BLaER1 (cell line): Measurements from ENCODE around the gene PROM1.

Source experiments
- H3K27ac ChIP-seq: shearing (Covaris generic); formaldehyde crosslinking; 2 replicates; pipeline ENCODE4 v1.8.1; 2022
- H3K27me3 ChIP-seq: shearing (Covaris generic); formaldehyde crosslinking; 2 replicates; pipeline ENCODE4 v1.8.1; 2022
- H3K36me3 ChIP-seq: shearing (Covaris generic); formaldehyde crosslinking; 2 replicates; pipeline ENCODE4 v1.8.1; 2022
- H3K4me1 ChIP-seq: shearing (Covaris generic); formaldehyde crosslinking; 2 replicates; pipeline ENCODE4 v1.8.1; 2022
- H3K4me2 ChIP-seq: shearing (Covaris generic); formaldehyde crosslinking; 2 replicates; pipeline ENCODE4 v1.8.1; 2022
- H3K4me3 ChIP-seq: shearing (Covaris generic); formaldehyde crosslinking; 2 replicates; pipeline ENCODE4 v1.8.1; 2022
- H3K9ac ChIP-seq: shearing (Covaris generic); formaldehyde crosslinking; 2 replicates; pipeline ENCODE4 v1.8.1; 2022
- H3K9me3 ChIP-seq: shearing (Covaris generic); formaldehyde crosslinking; 2 replicates; pipeline ENCODE4 v1.8.1; 2022
- H4K20me1 ChIP-seq: shearing (Covaris generic); formaldehyde crosslinking; 2 replicates; pipeline ENCODE4 v1.8.1; 2022
- Cebpa-rat ChIP-seq: shearing (Covaris generic); IDR thresholded peaks from 2 replicates; pipeline ENCODE4 v1.8.1; 2022

PROM1 gene

DNA sequence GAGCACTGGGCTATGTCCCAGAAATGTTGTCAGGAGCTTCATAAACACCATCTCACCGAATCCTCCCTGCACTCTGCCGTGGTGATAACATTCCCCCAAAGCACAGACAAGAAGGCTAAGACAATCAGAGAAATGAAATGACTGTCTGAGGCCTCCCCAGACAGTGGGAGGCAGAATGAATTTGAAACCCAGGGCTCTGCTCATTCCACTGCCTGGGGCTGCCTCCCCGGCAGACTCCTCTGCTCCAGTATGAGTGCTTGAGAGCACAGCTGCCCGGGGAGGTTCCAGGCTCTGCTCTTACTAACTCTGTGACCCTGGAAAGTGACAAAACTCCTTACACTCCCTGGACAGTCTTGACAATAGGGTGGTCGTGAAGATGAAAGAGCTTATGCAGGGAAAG lies 154.9 kb downstream of the PROM1 start:
- H4K20me1 ChIP-seq = no peaks in the 10 kb centered on the region
- no peak for TF ChIP-seq Cebpa-rat
- no peaks in the 10 kb centered on the region for H3K27me3 ChIP-seq
- peak overlapping the region; percentile 78; the same call in 1 of the 2 replicates for H3K27ac ChIP-seq
- H3K4me2 ChIP-seq = peak overlapping the region; percentile 79
- H3K9ac ChIP-seq = no peak overlapping the region; the same call in 1 of the 2 replicates
- H3K4me1 ChIP-seq = peaks cover 43% of the 10 kb centered on the region
- peaks cover 21% of the 10 kb centered on the region for H3K9me3 ChIP-seq
- H3K36me3 ChIP-seq = no peaks in the 10 kb centered on the region
- no peak overlapping the region for H3K4me3 ChIP-seq

- Histone ChIP-seq H3K4me3 (no peak overlapping the region), H3K4me2 (no peak overlapping the region), H3K27me3 (no peaks in the 10 kb centered on the region), H3K27ac (no peak overlapping the region), H3K36me3 (no peaks in the 10 kb centered on the region), H3K4me1 (peaks cover 37% of the 10 kb centered on the region), H4K20me1 (no peaks in the 10 kb centered on the region), H3K9me3 (peaks cover under 1% of the 10 kb centered on the region), H3K9ac (no peak overlapping the region)
- TF ChIP-seq Cebpa-rat = no peak
These were observed 157.3 kb downstream of the PROM1 start for GRCh38 chr4:15926486-15926885.

- Histone ChIP-seq H3K27me3 (no peaks in the 10 kb centered on the region), H3K9me3 (no peaks in the 10 kb centered on the region), H4K20me1 (no peaks in the 10 kb centered on the region), H3K4me2 (no peak overlapping the region), H3K4me3 (no peak overlapping the region), H3K9ac (no peak overlapping the region), H3K27ac (no peak overlapping the region), H3K36me3 (no peaks in the 10 kb centered on the region), H3K4me1 (peaks cover 30% of the 10 kb centered on the region)
- TF ChIP-seq Cebpa-rat = no peak
These were observed 158.0 kb downstream of the PROM1 start for GRCh38 chr4:15925830-15926229.

GRCh38 chr4:15921592-15921932 lies 162.3 kb downstream of the PROM1 start:
- H3K27me3 ChIP-seq = no peaks in the 10 kb centered on the region
- no peaks in the 10 kb centered on the region for H3K4me1 ChIP-seq
- H3K9ac ChIP-seq = no peak overlapping the region

DNA sequence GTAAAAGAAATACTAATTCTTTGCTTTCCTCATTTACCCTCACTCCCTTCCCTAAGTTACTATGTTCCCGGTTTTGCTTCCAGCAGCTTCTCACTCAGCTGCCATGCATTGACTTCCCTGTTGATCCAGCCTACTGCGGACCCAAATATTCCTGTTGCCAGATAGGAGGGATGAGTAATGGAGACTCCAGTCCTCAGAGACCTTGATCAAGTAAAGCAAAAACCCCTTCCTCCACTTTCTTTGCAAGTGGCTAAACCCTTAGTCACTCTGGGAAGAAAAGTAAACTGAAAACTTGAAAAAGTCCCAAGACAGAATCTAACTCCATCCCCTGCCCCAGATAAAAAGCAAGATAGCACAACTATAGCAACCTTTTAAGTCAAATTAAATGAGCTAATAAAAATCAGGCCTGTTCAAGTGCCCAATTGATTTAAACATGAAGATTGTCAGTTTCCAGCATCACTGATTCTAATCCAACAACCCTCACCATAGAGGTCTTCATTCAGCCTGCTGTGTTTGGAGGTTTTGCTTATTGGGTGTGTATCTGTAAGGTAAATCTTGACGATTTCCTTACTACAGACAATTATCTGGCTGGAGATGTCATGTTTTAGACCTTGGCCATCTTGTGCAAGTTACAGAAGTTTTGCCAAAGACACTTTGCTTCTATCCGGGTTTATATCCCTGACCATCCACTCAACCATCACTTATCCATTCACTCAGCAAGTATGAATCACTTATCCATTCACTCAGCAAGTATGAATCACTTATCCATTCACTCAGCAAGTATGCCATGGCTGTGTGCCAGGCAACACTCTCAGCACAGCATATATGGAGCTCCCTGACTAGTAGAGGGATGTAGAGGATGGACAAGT lies 162.9 kb downstream of the PROM1 start:
- no peak overlapping the region for H3K4me3 ChIP-seq
- H3K4me1 ChIP-seq = no peaks in the 10 kb centered on the region
- no peak overlapping the region for H3K4me2 ChIP-seq

More at GRCh38 chr4:15921592-15921932, 162.3 kb downstream of the PROM1 start:
- Histone ChIP-seq H3K36me3 (no peaks in the 10 kb centered on the region), H3K4me2 (no peak overlapping the region), H3K4me3 (no peak overlapping the region), H3K9me3 (peaks cover 3% of the 10 kb centered on the region), H3K27ac (no peak overlapping the region), H4K20me1 (no peaks in the 10 kb centered on the region)
- TF ChIP-seq Cebpa-rat = no peak

GRCh38 chr4:15918484-15919129 lies 165.2 kb downstream of the PROM1 start:
- no peak overlapping the region for H3K27ac ChIP-seq
- peaks cover 23% of the 10 kb centered on the region for H3K9me3 ChIP-seq
- no peak for TF ChIP-seq Cebpa-rat
- no peaks in the 10 kb centered on the region for H4K20me1 ChIP-seq
- H3K27me3 ChIP-seq = no peaks in the 10 kb centered on the region
- no peak overlapping the region for H3K9ac ChIP-seq
- H3K4me1 ChIP-seq = peaks cover 2% of the 10 kb centered on the region
- H3K36me3 ChIP-seq = no peaks in the 10 kb centered on the region
- no peak overlapping the region for H3K4me2 ChIP-seq
- H3K4me3 ChIP-seq = no peak overlapping the region

More for the DNA sequence above, 162.9 kb downstream of the PROM1 start:
- Histone ChIP-seq H3K9ac (no peak overlapping the region), H3K9me3 (peaks cover 9% of the 10 kb centered on the region), H4K20me1 (no peaks in the 10 kb centered on the region), H3K27me3 (no peaks in the 10 kb centered on the region), H3K36me3 (no peaks in the 10 kb centered on the region), H3K27ac (no peak overlapping the region)
- no peak for TF ChIP-seq Cebpa-rat
